ENCODE data around the gene C9orf85.

GRCh38 chr9:71911908-71912335 is 483 bp downstream of the C9orf85 start:
- TF ChIP-seq, protein P1, sequence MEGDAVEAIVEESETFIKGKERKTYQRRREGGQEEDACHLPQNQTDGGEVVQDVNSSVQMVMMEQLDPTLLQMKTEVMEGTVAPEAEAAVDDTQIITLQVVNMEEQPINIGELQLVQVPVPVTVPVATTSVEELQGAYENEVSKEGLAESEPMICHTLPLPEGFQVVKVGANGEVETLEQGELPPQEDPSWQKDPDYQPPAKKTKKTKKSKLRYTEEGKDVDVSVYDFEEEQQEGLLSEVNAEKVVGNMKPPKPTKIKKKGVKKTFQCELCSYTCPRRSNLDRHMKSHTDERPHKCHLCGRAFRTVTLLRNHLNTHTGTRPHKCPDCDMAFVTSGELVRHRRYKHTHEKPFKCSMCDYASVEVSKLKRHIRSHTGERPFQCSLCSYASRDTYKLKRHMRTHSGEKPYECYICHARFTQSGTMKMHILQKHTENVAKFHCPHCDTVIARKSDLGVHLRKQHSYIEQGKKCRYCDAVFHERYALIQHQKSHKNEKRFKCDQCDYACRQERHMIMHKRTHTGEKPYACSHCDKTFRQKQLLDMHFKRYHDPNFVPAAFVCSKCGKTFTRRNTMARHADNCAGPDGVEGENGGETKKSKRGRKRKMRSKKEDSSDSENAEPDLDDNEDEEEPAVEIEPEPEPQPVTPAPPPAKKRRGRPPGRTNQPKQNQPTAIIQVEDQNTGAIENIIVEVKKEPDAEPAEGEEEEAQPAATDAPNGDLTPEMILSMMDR (IDR thresholded peaks at IDR 0.05; ENCODE audit: poor library complexity), result no peak
- no peak for TF ChIP-seq EZH2 (IDR thresholded peaks at IDR 0.05; ENCODE audit: borderline replicate concordance)
